GM12875 (cell line): ENCODE data around the gene ADCY10.

Experiments
- H3K4me3 ChIP-seq: one replicate; pipeline ENCODE4 v1.5.1; 2011; ENCODE audit warnings: low read depth, low read length, control low read depth
- CTCF ChIP-seq: IDR thresholded peaks from 2 replicates; pipeline ENCODE4 v1.5.1; 2011; ENCODE audit warnings: low read depth, mild to moderate bottlenecking, control low read depth, inconsistent platforms, low read length, moderate library complexity, borderline replicate concordance; ENCODE audit not compliant: insufficient read depth

ADCY10 gene

GRCh38 chr1:167802235-167802634, 111.7 kb downstream of the ADCY10 start:
- H3K4me3 ChIP-seq = no peak overlapping the region
- no peak for TF ChIP-seq CTCF

- no peak overlapping the region for H3K4me3 ChIP-seq
- TF ChIP-seq CTCF = no peak
These were observed 113.7 kb downstream of the ADCY10 start for GRCh38 chr1:167800251-167800650.

GRCh38 chr1:167799747-167800146, 114.2 kb downstream of the ADCY10 start:
- TF ChIP-seq CTCF = no peak
- H3K4me3 ChIP-seq = no peak overlapping the region

- no peak overlapping the region for H3K4me3 ChIP-seq
- TF ChIP-seq CTCF = no peak
These were observed 115.0 kb downstream of the ADCY10 start for GRCh38 chr1:167798952-167799351.

- TF ChIP-seq CTCF = no peak
- H3K4me3 ChIP-seq = no peak overlapping the region
These were observed 116.9 kb downstream of the ADCY10 start for GRCh38 chr1:167797015-167797414.

GRCh38 chr1:167795810-167796740, 117.9 kb downstream of the ADCY10 start:
- H3K4me3 ChIP-seq = no peak overlapping the region
- TF ChIP-seq CTCF = no peak

- TF ChIP-seq CTCF = no peak
- H3K4me3 ChIP-seq = no peak overlapping the region
These were observed 119.9 kb downstream of the ADCY10 start for GRCh38 chr1:167794043-167794442.
